GM18498 (cell line): ENCODE data around the gene METAP1.
"Not testable (repeated sequence)": the region's sequence is repeated elsewhere in the genome, so short reads cannot be mapped to it uniquely, and the experiment has no call there.

Experiments
- ATAC-seq: cut with Tn5 transposase; IDR thresholded peaks from one replicate; pipeline ENCODE4 v1.9.1; 2021; ENCODE audit warnings: mild to moderate bottlenecking, moderate library complexity; ENCODE audit not compliant: unreplicated experiment

Gene METAP1

GRCh38 chr4:99090481-99091215, 95.1 kb downstream of the METAP1 start:
- ATAC-seq: no peak

GRCh38 chr4:99091216-99091575, 95.7 kb downstream of the METAP1 start:
- no peak for ATAC-seq

- ATAC-seq: not testable (repeated sequence)
Observed at GRCh38 chr4:99091841-99092240, 96.3 kb downstream of the METAP1 start.

GRCh38 chr4:99099311-99099710, 103.8 kb downstream of the METAP1 start:
- no peak for ATAC-seq

GRCh38 chr4:99099814-99100213, 104.3 kb downstream of the METAP1 start:
- ATAC-seq: not testable (repeated sequence)

- ATAC-seq: no peak
Observed at GRCh38 chr4:99100876-99101275, 105.4 kb downstream of the METAP1 start.

GRCh38 chr4:99102634-99103033, 107.1 kb downstream of the METAP1 start:
- no peak for ATAC-seq

- ATAC-seq: no peak
Observed at GRCh38 chr4:99103166-99103565, 107.6 kb downstream of the METAP1 start.

GRCh38 chr4:99104153-99104552, 108.6 kb downstream of the METAP1 start:
- no peak for ATAC-seq

GRCh38 chr4:99109286-99109685, 113.8 kb downstream of the METAP1 start:
- not testable (repeated sequence) for ATAC-seq
